K562 (cell line): ENCODE results near the gene APC2. TPM values are rescaled to one million over a fixed set of nuclear protein-coding genes. Genes with fewer than 3 reads are reported as not detected.
A peak's percentile ranks its signal among the peaks of the same experiment; 100 is the strongest.

ENCODE experiments used
- ARID1B ChIP-seq: fragments of 450-650 bp; IDR thresholded peaks from 2 replicates; pipeline ENCODE4 v1.6.1; 2016; ENCODE audit warnings: antibody characterized with exemption, mild to moderate bottlenecking, inconsistent platforms
- ATF7 ChIP-seq: fragments of 450-650 bp; IDR thresholded peaks from 2 replicates; pipeline ENCODE4 v1.7.1; 2014; ENCODE audit warnings: mild to moderate bottlenecking, moderate library complexity
- BCL6 ChIP-seq: fragments of 250-450 bp; sonication (Bioruptor Pico); IDR thresholded peaks from 2 replicates; pipeline ENCODE4 v1.4.0; 2020
- FIP1L1 ChIP-seq: fragments of 200-400 bp; formaldehyde crosslinking; IDR thresholded peaks from 2 replicates; pipeline ENCODE4 v1.6.1; 2018; ENCODE audit warnings: mild to moderate bottlenecking, low read depth, low read length; ENCODE audit not compliant: poor library complexity, severe bottlenecking
- FOXM1 ChIP-seq, 2 experiments: fragments of 450-650 bp in 1 of 2; sonication (generic) in 1 of 2; formaldehyde crosslinking in 1 of 2; IDR thresholded peaks; 2 replicates each; pipeline versions ENCODE4 v1.6.1 to v1.9.0; 2017 to 2022; ENCODE audit warnings: low read depth in 2 of 2, mild to moderate bottlenecking in 2 of 2, missing genetic modification reagents in 1 of 2, moderate library complexity in 1 of 2
- KAT8 ChIP-seq: fragments of 450-650 bp; IDR thresholded peaks from 2 replicates; pipeline ENCODE4 v1.6.1; 2016; ENCODE audit warnings: low read depth, mild to moderate bottlenecking
- OTX1 ChIP-seq: fragments of 450-650 bp; formaldehyde crosslinking; IDR thresholded peaks from 2 replicates; pipeline ENCODE4 v1.4.0; 2022; ENCODE audit warnings: mild to moderate bottlenecking
- RAD21 ChIP-seq, 2 experiments: fragments of 250-450 bp in 1 of 2; fragments of 450-650 bp in 1 of 2; sonication (Bioruptor Pico) in 1 of 2; formaldehyde crosslinking in 1 of 2; IDR thresholded peaks in 1 of 2; conservative IDR thresholded peaks in 1 of 2; 2 replicates each; pipeline versions ENCODE4 v1.4.0 to v1.8.0; 2020 to 2022; ENCODE audit warnings: mild to moderate bottlenecking in 2 of 2, moderate library complexity in 1 of 2
- RBFOX2 ChIP-seq: fragments of 200-400 bp; formaldehyde crosslinking; IDR thresholded peaks from 2 replicates; pipeline ENCODE4 v1.6.1; 2017; ENCODE audit warnings: low read depth, mild to moderate bottlenecking, low read length, moderate library complexity
- TFAP4 ChIP-seq: sonication (generic); formaldehyde crosslinking; IDR thresholded peaks from 2 replicates; pipeline ENCODE4 v1.8.0; 2022; ENCODE audit warnings: missing genetic modification reagents, mild to moderate bottlenecking, moderate library complexity, borderline replicate concordance
- YY1 ChIP-seq, 3 experiments: IDR thresholded peaks; 2 replicates each; pipeline ENCODE4 v1.6.1; 2011; ENCODE audit warnings: low read length in 2 of 3, mild to moderate bottlenecking in 2 of 3, moderate library complexity in 2 of 3, borderline replicate concordance in 1 of 3, control low read depth in 1 of 3, low read depth in 1 of 3; ENCODE audit not compliant: insufficient read depth in 3 of 3, insufficient replicate concordance in 2 of 3, control insufficient read depth in 1 of 3, insufficient read length in 1 of 3; ENCODE audit errors: extremely low read depth in 1 of 3
- ZBTB17 ChIP-seq: fragments of 450-650 bp; formaldehyde crosslinking; IDR thresholded peaks from 2 replicates; pipeline ENCODE4 v1.4.0; 2020; ENCODE audit warnings: mild to moderate bottlenecking
- ZKSCAN8 ChIP-seq: fragments of 200-800 bp; sonication (Bioruptor generic); IDR thresholded peaks from 2 replicates; pipeline ENCODE4 v1.6.1; 2016; ENCODE audit warnings: missing genetic modification characterization, missing compliant biosample characterization
- polyA plus RNA-seq, 8 experiments: library from polyadenylated mRNA; depleted of rRNA in 4 of 8; stranded (reverse) in 5 of 8; unstranded in 3 of 8; fragments of >200 nt; fragmentation: Nextera tagmentation in 2 of 8; fragmentation: Illumina TruSeq in 1 of 8; extraction: Ambion mirVana in 2 of 8; extraction: Trizol in 1 of 8; gene quantifications; 2 replicates each; pipeline versions ENCODE4 v1.2.1 to v1.2.3, GENCODE V29; 2011 to 2014; ENCODE audit warnings: inconsistent platforms in 1 of 8, missing spikeins in 1 of 8
- total RNA-seq, 7 experiments: library from RNA; depleted of rRNA in 6 of 7; stranded (reverse); fragments of >200 nt in 6 of 7; fragmentation: Illumina TruSeq in 2 of 7; extraction: Trizol in 2 of 7; gene quantifications; 2 replicates each; pipeline versions ENCODE4 v1.2.1 to v1.2.3, GENCODE V29; 2011 to 2021; ENCODE audit warnings: low replicate concordance in 1 of 7
- TF ChIP-seq, protein P1 (sequence below): fragments of 200-800 bp; sonication (Bioruptor generic); IDR thresholded peaks from 2 replicates; pipeline ENCODE4 v1.6.1; 2017; ENCODE audit warnings: missing genetic modification characterization, missing compliant biosample characterization
- TF ChIP-seq, protein P2 (sequence below), 3 experiments: fragments of 200-800 bp in 1 of 3; fragments of 250-450 bp in 1 of 3; fragments of 450-650 bp in 1 of 3; sonication (Bioruptor Pico) in 1 of 3; sonication (Bioruptor generic) in 1 of 3; formaldehyde crosslinking in 1 of 3; IDR thresholded peaks; 2 replicates each; pipeline versions ENCODE4 v1.6.1 to v1.8.0; 2016 to 2022; ENCODE audit warnings: mild to moderate bottlenecking in 2 of 3, missing genetic modification characterization in 2 of 3, missing compliant biosample characterization in 1 of 3, moderate library complexity in 1 of 3
- TF ChIP-seq, protein P3 (sequence below), 2 experiments: fragments of 450-650 bp; conservative IDR thresholded peaks; 2 replicates each; pipeline ENCODE4 v1.6.1; 2017; ENCODE audit warnings: mild to moderate bottlenecking in 2 of 2, moderate library complexity in 2 of 2

Gene APC2
- total and polyA plus RNA-seq, 9 of the 15 experiments (the other 6 are each of a cell fraction or from before 2014, with no cell fraction given), result 0.01 to 0.40 (median 0.05) TPM; not detected in 3

GRCh38 chr19:1503089-1503924 lies 53.4 kb downstream of the APC2 start (continued):
- TF ChIP-seq, protein P1, sequence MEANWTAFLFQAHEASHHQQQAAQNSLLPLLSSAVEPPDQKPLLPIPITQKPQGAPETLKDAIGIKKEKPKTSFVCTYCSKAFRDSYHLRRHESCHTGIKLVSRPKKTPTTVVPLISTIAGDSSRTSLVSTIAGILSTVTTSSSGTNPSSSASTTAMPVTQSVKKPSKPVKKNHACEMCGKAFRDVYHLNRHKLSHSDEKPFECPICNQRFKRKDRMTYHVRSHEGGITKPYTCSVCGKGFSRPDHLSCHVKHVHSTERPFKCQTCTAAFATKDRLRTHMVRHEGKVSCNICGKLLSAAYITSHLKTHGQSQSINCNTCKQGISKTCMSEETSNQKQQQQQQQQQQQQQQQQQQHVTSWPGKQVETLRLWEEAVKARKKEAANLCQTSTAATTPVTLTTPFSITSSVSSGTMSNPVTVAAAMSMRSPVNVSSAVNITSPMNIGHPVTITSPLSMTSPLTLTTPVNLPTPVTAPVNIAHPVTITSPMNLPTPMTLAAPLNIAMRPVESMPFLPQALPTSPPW (CRISPR knock-in tag), result peak; percentile 61
- TF ChIP-seq ZKSCAN8 (CRISPR knock-in tag) (peak; percentile 66; the same call in 1 of the 2 replicates), OTX1 (CRISPR knock-in tag) (no peak), FOXM1 (IDR thresholded peaks at IDR 0.05; ENCODE audit: low read depth) (0 out of 2 replicates have a peak, but pooled peaks have one; percentile 9), FOXM1 (CRISPR knock-in tag; IDR thresholded peaks at IDR 0.05; ENCODE audit: low read depth) (no peak; the same call in 1 of the 2 replicates), ZBTB17 (CRISPR knock-in tag) (peak; percentile 53; the same call in 1 of the 2 replicates), BCL6 (CRISPR knock-in tag) (no peak), TFAP4 (CRISPR knock-in tag) (peak; percentile 89), YY1 (IDR thresholded peaks at IDR 0.05; ENCODE audit: borderline replicate concordance in 1 of 3, control insufficient read depth in 1 of 3, extremely low read depth in 1 of 3, insufficient read depth in 3 of 3, insufficient read length in 1 of 3, insufficient replicate concordance in 2 of 3, low read depth in 1 of 3, low read length in 2 of 3) (peak in 1 of 3 experiments; percentile 69), KAT8 (no peak), FIP1L1 (peak; percentile 47), RAD21 (CRISPR knock-in tag; conservative IDR thresholded peaks at IDR 0.05 in 1 of 2, IDR thresholded peaks at IDR 0.05 in 1 of 2) (peak; percentile 34 to 57), RBFOX2 (peak; percentile 82), ARID1B (0 out of 2 replicates have a peak, but pooled peaks have one; percentile 21), ATF7 (peak; percentile 58; the same call in 1 of the 2 replicates)
- TF ChIP-seq, protein P2, sequence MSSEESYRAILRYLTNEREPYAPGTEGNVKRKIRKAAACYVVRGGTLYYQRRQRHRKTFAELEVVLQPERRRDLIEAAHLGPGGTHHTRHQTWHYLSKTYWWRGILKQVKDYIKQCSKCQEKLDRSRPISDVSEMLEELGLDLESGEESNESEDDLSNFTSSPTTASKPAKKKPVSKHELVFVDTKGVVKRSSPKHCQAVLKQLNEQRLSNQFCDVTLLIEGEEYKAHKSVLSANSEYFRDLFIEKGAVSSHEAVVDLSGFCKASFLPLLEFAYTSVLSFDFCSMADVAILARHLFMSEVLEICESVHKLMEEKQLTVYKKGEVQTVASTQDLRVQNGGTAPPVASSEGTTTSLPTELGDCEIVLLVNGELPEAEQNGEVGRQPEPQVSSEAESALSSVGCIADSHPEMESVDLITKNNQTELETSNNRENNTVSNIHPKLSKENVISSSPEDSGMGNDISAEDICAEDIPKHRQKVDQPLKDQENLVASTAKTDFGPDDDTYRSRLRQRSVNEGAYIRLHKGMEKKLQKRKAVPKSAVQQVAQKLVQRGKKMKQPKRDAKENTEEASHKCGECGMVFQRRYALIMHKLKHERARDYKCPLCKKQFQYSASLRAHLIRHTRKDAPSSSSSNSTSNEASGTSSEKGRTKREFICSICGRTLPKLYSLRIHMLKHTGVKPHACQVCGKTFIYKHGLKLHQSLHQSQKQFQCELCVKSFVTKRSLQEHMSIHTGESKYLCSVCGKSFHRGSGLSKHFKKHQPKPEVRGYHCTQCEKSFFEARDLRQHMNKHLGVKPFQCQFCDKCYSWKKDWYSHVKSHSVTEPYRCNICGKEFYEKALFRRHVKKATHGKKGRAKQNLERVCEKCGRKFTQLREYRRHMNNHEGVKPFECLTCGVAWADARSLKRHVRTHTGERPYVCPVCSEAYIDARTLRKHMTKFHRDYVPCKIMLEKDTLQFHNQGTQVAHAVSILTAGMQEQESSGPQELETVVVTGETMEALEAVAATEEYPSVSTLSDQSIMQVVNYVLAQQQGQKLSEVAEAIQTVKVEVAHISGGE (CRISPR knock-in tag; IDR thresholded peaks at IDR 0.05), result 0 out of 6 replicates have a peak, but pooled peaks of 1 of the 3 experiments have one; percentile 8
- TF ChIP-seq, protein P3, sequence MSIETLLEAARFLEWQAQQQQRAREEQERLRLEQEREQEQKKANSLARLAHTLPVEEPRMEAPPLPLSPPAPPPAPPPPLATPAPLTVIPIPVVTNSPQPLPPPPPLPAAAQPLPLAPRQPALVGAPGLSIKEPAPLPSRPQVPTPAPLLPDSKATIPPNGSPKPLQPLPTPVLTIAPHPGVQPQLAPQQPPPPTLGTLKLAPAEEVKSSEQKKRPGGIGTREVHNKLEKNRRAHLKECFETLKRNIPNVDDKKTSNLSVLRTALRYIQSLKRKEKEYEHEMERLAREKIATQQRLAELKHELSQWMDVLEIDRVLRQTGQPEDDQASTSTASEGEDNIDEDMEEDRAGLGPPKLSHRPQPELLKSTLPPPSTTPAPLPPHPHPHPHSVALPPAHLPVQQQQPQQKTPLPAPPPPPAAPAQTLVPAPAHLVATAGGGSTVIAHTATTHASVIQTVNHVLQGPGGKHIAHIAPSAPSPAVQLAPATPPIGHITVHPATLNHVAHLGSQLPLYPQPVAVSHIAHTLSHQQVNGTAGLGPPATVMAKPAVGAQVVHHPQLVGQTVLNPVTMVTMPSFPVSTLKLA (conservative IDR thresholded peaks at IDR 0.05), result peak; percentile 74 to 92
